HCT116 (cell line): ENCODE measurements around the gene XG. TPM values are rescaled to one million over a fixed set of nuclear protein-coding genes. Genes with fewer than 3 reads are reported as not detected.

ENCODE experiments used
- ATAC-seq: fragments of 200-7000 bp; cut with Tn5 transposase; 2 replicates; pipeline ENCODE4 v1.9.1; 2020; ENCODE audit warnings: mild to moderate bottlenecking, moderate library complexity
- BruUV-seq: library from RNA; stranded (reverse); fragments of 400-500 nt; replicated peaks from 2 replicates; lab custom pipeline; 2021; lab: Mats Ljungman, UMichigan
- CTCF ChIA-PET: fragments of 300-600 bp; sonication (Branson Sonifier 250); formaldehyde crosslinking; loops from one replicate; lab custom pipeline; 2021; ENCODE audit warnings: antibody characterized with exemption; lab: Charles Lee
- POLR2A ChIA-PET: fragments of 300-600, 350-600 bp; sonication (Branson Sonifier 250); formaldehyde crosslinking; loops from one replicate; lab custom pipeline; 2021; ENCODE audit warnings: antibody characterized with exemption; lab: Charles Lee
- RAD21 ChIA-PET, 2 experiments: fragments of 300-600 bp; sonication (Branson Sonifier 250); formaldehyde crosslinking; loops; one replicate each; lab custom pipeline; 2023; ENCODE audit warnings: low total read pairs in 2 of 2; ENCODE audit not compliant: uncharacterized antibody in 2 of 2, unreplicated experiment in 2 of 2, low non-redundant PET in 1 of 2; lab: Charles Lee
- DNase-seq: peaks from one replicate; pipeline ENCODE4 v3.0.0-alpha.2; 2010; ENCODE audit warnings: low read depth, low spot score
- H2AFZ ChIP-seq: fragments of 200-600 bp; shearing (Covaris generic), sonication (generic); 2 replicates; pipeline ENCODE4 v1.6.1; 2017; ENCODE audit warnings: low read depth, mixed run types, mixed read lengths, antibody characterized with exemption, low read length; ENCODE audit not compliant: poor library complexity, severe bottlenecking
- H3K27ac ChIP-seq: 2 replicates; pipeline ENCODE4 v1.5.1; 2012; ENCODE audit warnings: low read depth, low read length
- H3K27me3 ChIP-seq: fragments of 200-600 bp; sonication (generic); 2 replicates; pipeline ENCODE4 v1.6.1; 2016; ENCODE audit warnings: mixed run types, low read length, mixed read lengths; ENCODE audit not compliant: insufficient read depth
- H3K36me3 ChIP-seq, 2 experiments: fragments of 200-500 bp in 1 of 2; fragments of 200-600 bp in 1 of 2; sonication (Bioruptor generic) in 1 of 2; sonication (generic) in 1 of 2; 2 replicates each; pipeline versions ENCODE4 v1.5.1 to v1.6.1; 2014 to 2016; ENCODE audit warnings: low read length in 2 of 2, inconsistent platforms in 1 of 2, mixed read lengths in 1 of 2, mixed run types in 1 of 2; ENCODE audit not compliant: insufficient read depth in 2 of 2, control insufficient read depth in 1 of 2
- H3K4me1 ChIP-seq, 2 experiments: fragments of 200-600 bp in 1 of 2; sonication (generic) in 1 of 2; 2 replicates each; pipeline versions ENCODE4 v1.5.1 to v1.6.1; 2012 to 2017; ENCODE audit warnings: low read length in 2 of 2, inconsistent platforms in 1 of 2, mild to moderate bottlenecking in 1 of 2, mixed read lengths in 1 of 2, mixed run types in 1 of 2, moderate library complexity in 1 of 2; ENCODE audit not compliant: insufficient read depth in 2 of 2, control insufficient read depth in 1 of 2
- H3K4me2 ChIP-seq: fragments of 200-600 bp; sonication (generic); 2 replicates; pipeline ENCODE4 v1.6.1; 2017; ENCODE audit warnings: mixed run types, low read length, mixed read lengths
- H3K4me3 ChIP-seq, 2 experiments: fragments of 200-600 bp in 1 of 2; sonication (generic) in 1 of 2; replicated peaks in 1 of 2; 2 replicates each; pipeline ENCODE4 v1.5.1; 2011 to 2016; ENCODE audit warnings: low read length in 2 of 2, control low read depth in 1 of 2, low read depth in 1 of 2, mild to moderate bottlenecking in 1 of 2, mixed read lengths in 1 of 2, mixed run types in 1 of 2
- H3K79me2 ChIP-seq: fragments of 200-600 bp; sonication (generic); 2 replicates; pipeline ENCODE4 v1.6.1; 2017; ENCODE audit warnings: mild to moderate bottlenecking, mixed run types, low read length, moderate library complexity, mixed read lengths; ENCODE audit not compliant: insufficient read depth
- H3K9ac ChIP-seq: fragments of 200-600 bp; sonication (generic); 2 replicates; pipeline ENCODE4 v1.6.1; 2016; ENCODE audit warnings: low read length, mixed read lengths
- H3K9me2 ChIP-seq: fragments of 200-600 bp; sonication (generic), shearing (Covaris generic); 2 replicates; pipeline ENCODE4 v1.6.1; 2017; ENCODE audit warnings: mixed run types, mild to moderate bottlenecking, moderate library complexity; ENCODE audit not compliant: insufficient read depth
- H3K9me3 ChIP-seq, 2 experiments: fragments of 200-500 bp in 1 of 2; fragments of 200-600 bp in 1 of 2; sonication (Bioruptor generic) in 1 of 2; sonication (generic) in 1 of 2; 2 replicates each; pipeline ENCODE4 v1.6.1; 2014 to 2017; ENCODE audit warnings: low read length in 2 of 2, mixed read lengths in 2 of 2, inconsistent platforms in 1 of 2, low read depth in 1 of 2, mild to moderate bottlenecking in 1 of 2, mixed run types in 1 of 2, moderate library complexity in 1 of 2; ENCODE audit not compliant: control insufficient read depth in 1 of 2, insufficient read depth in 1 of 2
- H4K20me1 ChIP-seq: fragments of 200-600 bp; sonication (generic), shearing (Covaris generic); 2 replicates; pipeline ENCODE4 v1.6.1; 2017; ENCODE audit warnings: mixed run types, mild to moderate bottlenecking, moderate library complexity; ENCODE audit not compliant: insufficient read depth
- CBX3 ChIP-seq: IDR thresholded peaks from 2 replicates; pipeline ENCODE4 v1.6.1; 2012; ENCODE audit warnings: low read depth
- ELF1 ChIP-seq: IDR thresholded peaks from 2 replicates; pipeline ENCODE4 v1.6.1; 2012; ENCODE audit warnings: low read depth, borderline replicate concordance
- EZH2 ChIP-seq: fragments of 200-600 bp; sonication (generic); IDR thresholded peaks from 2 replicates; pipeline ENCODE4 v1.6.1; 2017; ENCODE audit warnings: antibody characterized with exemption, mixed run types
- EZH2phosphoT487 ChIP-seq: fragments of 200-600 bp; IDR thresholded peaks from 2 replicates; pipeline ENCODE4 v1.6.1; 2018; ENCODE audit warnings: antibody characterized with exemption, borderline replicate concordance
- FOSL1 ChIP-seq: IDR thresholded peaks from 2 replicates; pipeline ENCODE4 v1.6.1; 2012; ENCODE audit warnings: low read depth
- JUND ChIP-seq: IDR thresholded peaks from 2 replicates; pipeline ENCODE4 v1.6.1; 2012
- POLR2A ChIP-seq: IDR thresholded peaks from 2 replicates; pipeline ENCODE4 v1.7.0; 2011; ENCODE audit warnings: borderline replicate concordance; ENCODE audit not compliant: insufficient read depth, insufficient read length; ENCODE audit errors: extremely low read depth
- RAD21 ChIP-seq: IDR thresholded peaks from 2 replicates; pipeline ENCODE4 v1.6.1; 2012; ENCODE audit warnings: low read depth, mild to moderate bottlenecking
- SP1 ChIP-seq: IDR thresholded peaks from 2 replicates; pipeline ENCODE4 v1.6.1; 2012; ENCODE audit warnings: low read depth
- SRF ChIP-seq: IDR thresholded peaks from 2 replicates; pipeline ENCODE4 v1.6.1; 2012; ENCODE audit warnings: low read depth
- TCF7L2 ChIP-seq: IDR thresholded peaks from 2 replicates; pipeline ENCODE4 v1.7.0; 2011; ENCODE audit warnings: borderline replicate concordance, inconsistent platforms; ENCODE audit not compliant: insufficient read depth, insufficient read length; ENCODE audit errors: extremely low read depth
- ZNF274 ChIP-seq: fragments of 200-500 bp; sonication (Bioruptor generic); IDR thresholded peaks from 2 replicates; pipeline ENCODE4 v1.6.1; 2014; ENCODE audit warnings: mild to moderate bottlenecking, low read depth, low read length, inconsistent platforms
- intact Hi-C: fragments of 100-400 bp; cut with micrococcal nuclease; formaldehyde crosslinking; loops from 2 replicates; pipeline ENCODE4 v1.10.0; 2022
- total RNA-seq: library from RNA; stranded (reverse); gene quantifications from one replicate; pipeline ENCODE4 v1.2.1, GENCODE V29; 2021; ENCODE audit not compliant: unreplicated experiment
- TF ChIP-seq, protein P1 (sequence below), 3 experiments: fragments of 200-600 bp in 1 of 3; sonication (generic) in 1 of 3; IDR thresholded peaks in 2 of 3; conservative IDR thresholded peaks in 1 of 3; 2 replicates each; pipeline ENCODE4 v1.5.1; 2012 to 2017; ENCODE audit warnings: low read depth in 2 of 3, low read length in 2 of 3, antibody characterized with exemption in 1 of 3, borderline replicate concordance in 1 of 3, control low read depth in 1 of 3, mild to moderate bottlenecking in 1 of 3, mixed read lengths in 1 of 3, mixed run types in 1 of 3, moderate library complexity in 1 of 3; ENCODE audit not compliant: insufficient read depth in 1 of 3
- TF ChIP-seq, protein P2 (sequence below): IDR thresholded peaks from 2 replicates; pipeline ENCODE4 v1.6.1; 2012
- TF ChIP-seq, protein P3 (sequence below): IDR thresholded peaks from 2 replicates; pipeline ENCODE4 v1.6.1; 2012
- TF ChIP-seq, protein P4 (sequence below): IDR thresholded peaks from 2 replicates; pipeline ENCODE4 v1.6.1; 2012; ENCODE audit warnings: low read depth

Gene XG
- total RNA-seq, 1 experiment from 2014 or later: not detected

DNA sequence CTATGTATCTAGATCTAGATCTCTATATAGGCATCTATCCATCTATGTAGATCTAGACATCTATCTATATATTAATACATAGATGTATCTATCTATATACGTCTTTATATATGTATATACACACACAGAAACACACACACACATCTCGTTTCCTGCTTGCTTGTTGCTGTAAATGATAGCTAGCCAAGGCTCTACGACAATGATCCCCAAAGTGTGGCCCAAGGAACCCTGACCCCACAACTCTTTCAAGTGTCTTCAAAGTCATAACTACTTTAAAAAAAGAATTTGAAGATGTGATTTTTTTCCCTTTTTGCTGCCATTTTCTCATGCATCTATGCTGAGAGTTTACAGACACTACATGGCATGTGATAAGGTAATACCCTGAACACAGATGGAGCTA is 105.7 kb downstream of the XG start:
- Histone ChIP-seq H2AFZ (no peak overlapping the region), H3K27ac (no peak overlapping the region), H3K9me3 (no peaks in the 10 kb centered on the region), H3K79me2 (no peaks in the 10 kb centered on the region), H4K20me1 (no peaks in the 10 kb centered on the region), H3K9ac (no peak overlapping the region), H3K27me3 (no peaks in the 10 kb centered on the region), H3K4me2 (no peak overlapping the region), H3K4me1 (no peaks in the 10 kb centered on the region), H3K9me2 (no peaks in the 10 kb centered on the region), H3K36me3 (no peaks in the 10 kb centered on the region), H3K4me3 (no peak overlapping the region)
- ChIA-PET POLR2A (no interaction called here), CTCF (no interaction called here), RAD21 (no interaction called here)
- no peak for DNase-seq
- no peak for TF ChIP-seq EZH2
- no peak for TF ChIP-seq RAD21
- TF ChIP-seq EZH2phosphoT487: no peak
- TF ChIP-seq, protein P1, sequence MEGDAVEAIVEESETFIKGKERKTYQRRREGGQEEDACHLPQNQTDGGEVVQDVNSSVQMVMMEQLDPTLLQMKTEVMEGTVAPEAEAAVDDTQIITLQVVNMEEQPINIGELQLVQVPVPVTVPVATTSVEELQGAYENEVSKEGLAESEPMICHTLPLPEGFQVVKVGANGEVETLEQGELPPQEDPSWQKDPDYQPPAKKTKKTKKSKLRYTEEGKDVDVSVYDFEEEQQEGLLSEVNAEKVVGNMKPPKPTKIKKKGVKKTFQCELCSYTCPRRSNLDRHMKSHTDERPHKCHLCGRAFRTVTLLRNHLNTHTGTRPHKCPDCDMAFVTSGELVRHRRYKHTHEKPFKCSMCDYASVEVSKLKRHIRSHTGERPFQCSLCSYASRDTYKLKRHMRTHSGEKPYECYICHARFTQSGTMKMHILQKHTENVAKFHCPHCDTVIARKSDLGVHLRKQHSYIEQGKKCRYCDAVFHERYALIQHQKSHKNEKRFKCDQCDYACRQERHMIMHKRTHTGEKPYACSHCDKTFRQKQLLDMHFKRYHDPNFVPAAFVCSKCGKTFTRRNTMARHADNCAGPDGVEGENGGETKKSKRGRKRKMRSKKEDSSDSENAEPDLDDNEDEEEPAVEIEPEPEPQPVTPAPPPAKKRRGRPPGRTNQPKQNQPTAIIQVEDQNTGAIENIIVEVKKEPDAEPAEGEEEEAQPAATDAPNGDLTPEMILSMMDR (IDR thresholded peaks at IDR 0.05 in 2 of 3, conservative IDR thresholded peaks at IDR 0.05 in 1 of 3; ENCODE audit: borderline replicate concordance in 1 of 3, insufficient read depth in 1 of 3, low read depth in 2 of 3, low read length in 2 of 3): no peak
- TF ChIP-seq SRF: no peak
- TF ChIP-seq TCF7L2: no peak
- TF ChIP-seq, protein P2, sequence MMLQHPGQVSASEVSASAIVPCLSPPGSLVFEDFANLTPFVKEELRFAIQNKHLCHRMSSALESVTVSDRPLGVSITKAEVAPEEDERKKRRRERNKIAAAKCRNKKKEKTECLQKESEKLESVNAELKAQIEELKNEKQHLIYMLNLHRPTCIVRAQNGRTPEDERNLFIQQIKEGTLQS: no peak
- TF ChIP-seq, protein P3, sequence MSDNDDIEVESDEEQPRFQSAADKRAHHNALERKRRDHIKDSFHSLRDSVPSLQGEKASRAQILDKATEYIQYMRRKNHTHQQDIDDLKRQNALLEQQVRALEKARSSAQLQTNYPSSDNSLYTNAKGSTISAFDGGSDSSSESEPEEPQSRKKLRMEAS: no peak
- no peak for TF ChIP-seq POLR2A
- no peak for TF ChIP-seq JUND
- no peak for TF ChIP-seq FOSL1
- TF ChIP-seq CBX3: no peak
- no peak for TF ChIP-seq SP1
- TF ChIP-seq, protein P4, sequence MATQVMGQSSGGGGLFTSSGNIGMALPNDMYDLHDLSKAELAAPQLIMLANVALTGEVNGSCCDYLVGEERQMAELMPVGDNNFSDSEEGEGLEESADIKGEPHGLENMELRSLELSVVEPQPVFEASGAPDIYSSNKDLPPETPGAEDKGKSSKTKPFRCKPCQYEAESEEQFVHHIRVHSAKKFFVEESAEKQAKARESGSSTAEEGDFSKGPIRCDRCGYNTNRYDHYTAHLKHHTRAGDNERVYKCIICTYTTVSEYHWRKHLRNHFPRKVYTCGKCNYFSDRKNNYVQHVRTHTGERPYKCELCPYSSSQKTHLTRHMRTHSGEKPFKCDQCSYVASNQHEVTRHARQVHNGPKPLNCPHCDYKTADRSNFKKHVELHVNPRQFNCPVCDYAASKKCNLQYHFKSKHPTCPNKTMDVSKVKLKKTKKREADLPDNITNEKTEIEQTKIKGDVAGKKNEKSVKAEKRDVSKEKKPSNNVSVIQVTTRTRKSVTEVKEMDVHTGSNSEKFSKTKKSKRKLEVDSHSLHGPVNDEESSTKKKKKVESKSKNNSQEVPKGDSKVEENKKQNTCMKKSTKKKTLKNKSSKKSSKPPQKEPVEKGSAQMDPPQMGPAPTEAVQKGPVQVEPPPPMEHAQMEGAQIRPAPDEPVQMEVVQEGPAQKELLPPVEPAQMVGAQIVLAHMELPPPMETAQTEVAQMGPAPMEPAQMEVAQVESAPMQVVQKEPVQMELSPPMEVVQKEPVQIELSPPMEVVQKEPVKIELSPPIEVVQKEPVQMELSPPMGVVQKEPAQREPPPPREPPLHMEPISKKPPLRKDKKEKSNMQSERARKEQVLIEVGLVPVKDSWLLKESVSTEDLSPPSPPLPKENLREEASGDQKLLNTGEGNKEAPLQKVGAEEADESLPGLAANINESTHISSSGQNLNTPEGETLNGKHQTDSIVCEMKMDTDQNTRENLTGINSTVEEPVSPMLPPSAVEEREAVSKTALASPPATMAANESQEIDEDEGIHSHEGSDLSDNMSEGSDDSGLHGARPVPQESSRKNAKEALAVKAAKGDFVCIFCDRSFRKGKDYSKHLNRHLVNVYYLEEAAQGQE: no peak
- no peak for TF ChIP-seq ELF1
- TF ChIP-seq ZNF274: no peak
- intact Hi-C loops: no loop called here
- ATAC-seq: no peak
- no TSS peak for BruUV-seq
